ENCODE data around the gene TADA1.

The TADA1 gene

GRCh38 chr1:166875734-166876539, at the start of gene TADA1:
Gene TADA1 (minus strand): TSS chr1:166876264. CDS start chr1:166876233, 31 bp downstream.
- DNase-seq, result peak; percentile 97

- DNase-seq, result no peak
These were observed 48.9 kb upstream of the TADA1 start for GRCh38 chr1:166924823-166925541.

GRCh38 chr1:166920561-166921475, 44.8 kb upstream of the TADA1 start:
- peak; percentile 56 for DNase-seq

- DNase-seq, result no peak
These were observed 42.9 kb upstream of the TADA1 start for GRCh38 chr1:166918956-166919316.

GRCh38 chr1:166918088-166918955, 42.3 kb upstream of the TADA1 start:
- no peak for DNase-seq

GRCh38 chr1:166915941-166916340, 39.9 kb upstream of the TADA1 start:
- no peak for DNase-seq

GRCh38 chr1:166915042-166915441, 39.0 kb upstream of the TADA1 start:
- no peak for DNase-seq

- no peak for DNase-seq
These were observed 38.0 kb upstream of the TADA1 start for GRCh38 chr1:166914111-166914510.

GRCh38 chr1:166911624-166912023, 35.6 kb upstream of the TADA1 start:
- DNase-seq, result no peak

GRCh38 chr1:166910396-166910994, 34.4 kb upstream of the TADA1 start:
- peak; percentile 49 for DNase-seq

GRCh38 chr1:166908942-166909341, 32.9 kb upstream of the TADA1 start:
- no peak for DNase-seq

GRCh38 chr1:166907763-166908162, 31.7 kb upstream of the TADA1 start:
- no peak for DNase-seq

- no peak for DNase-seq
These were observed 31.0 kb upstream of the TADA1 start for GRCh38 chr1:166907051-166907450.

GRCh38 chr1:166906647-166907046, 30.6 kb upstream of the TADA1 start:
- no peak for DNase-seq

GRCh38 chr1:166905900-166906299, 29.8 kb upstream of the TADA1 start:
- no peak for DNase-seq

- no peak for DNase-seq
These were observed 29.1 kb upstream of the TADA1 start for GRCh38 chr1:166905136-166905535.

- no peak for DNase-seq
These were observed 27.2 kb upstream of the TADA1 start for GRCh38 chr1:166903232-166903631.

- no peak for DNase-seq
These were observed 26.2 kb upstream of the TADA1 start for GRCh38 chr1:166902279-166902678.

- no peak for DNase-seq
These were observed 24.9 kb upstream of the TADA1 start for GRCh38 chr1:166900987-166901386.

- no peak for DNase-seq
These were observed 23.7 kb upstream of the TADA1 start for GRCh38 chr1:166899769-166900168.

- no peak for DNase-seq
These were observed 19.7 kb upstream of the TADA1 start for GRCh38 chr1:166895766-166896165.

- DNase-seq, result no peak
These were observed 13.7 kb upstream of the TADA1 start for GRCh38 chr1:166889776-166890175.
